ENCODE measurements around the gene FAM20A.

- no peak for TF ChIP-seq CTCF (IDR thresholded peaks at IDR 0.05; ENCODE audit: low read length)
- TF ChIP-seq EZH2 (IDR thresholded peaks at IDR 0.05; ENCODE audit: borderline replicate concordance, low read length) = no peak
Observed at GRCh38 chr17:68612923-68613292, 11.7 kb upstream of the FAM20A start.

All from OCI-LY1 (cell line).